ENCODE measurements around the gene KAT6B. TPM values are rescaled to one million over a fixed set of nuclear protein-coding genes. Genes with fewer than 3 reads are reported as not detected.

Gene KAT6B
- total and polyA plus RNA-seq, 8 donors = 3.7 to 109 (median 34.3) TPM

DNA sequence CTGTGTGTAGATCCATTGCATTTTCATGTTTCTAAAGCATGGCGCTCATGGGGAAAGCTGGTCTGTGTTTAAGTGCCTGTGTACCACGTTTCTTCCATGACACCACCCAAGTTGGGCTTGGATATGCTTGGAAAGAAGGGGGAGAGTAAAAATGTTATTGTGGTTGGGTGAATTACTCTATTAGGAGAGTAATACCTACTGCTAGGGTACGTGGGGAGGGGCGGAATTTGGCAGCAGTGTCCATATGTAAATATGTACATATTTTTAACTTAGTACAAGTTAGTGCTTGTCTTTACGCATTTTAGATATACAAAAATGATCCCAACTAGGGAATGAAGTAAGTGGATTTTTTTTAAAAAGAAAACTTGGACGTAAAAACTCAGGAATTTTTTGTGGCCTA lies 242.1 kb downstream of the KAT6B start:
- TF ChIP-seq EP300 (IDR thresholded peaks at IDR 0.05) (no peak), POLR2A (IDR thresholded peaks at IDR 0.05) (no peak), POLR2AphosphoS5 (IDR thresholded peaks at IDR 0.05) (no peak)
- TF ChIP-seq, protein P1, sequence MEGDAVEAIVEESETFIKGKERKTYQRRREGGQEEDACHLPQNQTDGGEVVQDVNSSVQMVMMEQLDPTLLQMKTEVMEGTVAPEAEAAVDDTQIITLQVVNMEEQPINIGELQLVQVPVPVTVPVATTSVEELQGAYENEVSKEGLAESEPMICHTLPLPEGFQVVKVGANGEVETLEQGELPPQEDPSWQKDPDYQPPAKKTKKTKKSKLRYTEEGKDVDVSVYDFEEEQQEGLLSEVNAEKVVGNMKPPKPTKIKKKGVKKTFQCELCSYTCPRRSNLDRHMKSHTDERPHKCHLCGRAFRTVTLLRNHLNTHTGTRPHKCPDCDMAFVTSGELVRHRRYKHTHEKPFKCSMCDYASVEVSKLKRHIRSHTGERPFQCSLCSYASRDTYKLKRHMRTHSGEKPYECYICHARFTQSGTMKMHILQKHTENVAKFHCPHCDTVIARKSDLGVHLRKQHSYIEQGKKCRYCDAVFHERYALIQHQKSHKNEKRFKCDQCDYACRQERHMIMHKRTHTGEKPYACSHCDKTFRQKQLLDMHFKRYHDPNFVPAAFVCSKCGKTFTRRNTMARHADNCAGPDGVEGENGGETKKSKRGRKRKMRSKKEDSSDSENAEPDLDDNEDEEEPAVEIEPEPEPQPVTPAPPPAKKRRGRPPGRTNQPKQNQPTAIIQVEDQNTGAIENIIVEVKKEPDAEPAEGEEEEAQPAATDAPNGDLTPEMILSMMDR (IDR thresholded peaks at IDR 0.05) = no peak
- no peaks in the 10 kb centered on the region for H3K36me3 ChIP-seq
- H3K27ac ChIP-seq = no peak overlapping the region
- H3K4me1 ChIP-seq = peaks cover 0 to 14% (median 5%) of the 10 kb centered on the region in 4 donors
- no peak overlapping the region for H3K4me3 ChIP-seq
- no peaks in the 10 kb centered on the region for H3K9me3 ChIP-seq
- WGBS, 5 donors = 27 to 65% (median 45%) methylated on average over 6 of the region's 6 CpGs
- H3K27me3 ChIP-seq = no peaks in the 10 kb centered on the region
- intact Hi-C loops (cut with DNase I; ENCODE audit: low total_unique reads) = no loop called here
- DNase-seq = peak in 1 of 2 donors; percentile 47

- no peaks in the 10 kb centered on the region for H3K36me3 ChIP-seq
- no peak for DNase-seq
- intact Hi-C loops (cut with DNase I; ENCODE audit: low total_unique reads) = no loop called here
Measured at GRCh38 chr10:75070476-75070875, 244.1 kb downstream of the KAT6B start.

GRCh38 chr10:75070961-75071428 lies 244.6 kb downstream of the KAT6B start:
- TF ChIP-seq, protein P1 (IDR thresholded peaks at IDR 0.05) = no peak
- TF ChIP-seq POLR2A (IDR thresholded peaks at IDR 0.05) (no peak), EP300 (IDR thresholded peaks at IDR 0.05) (no peak), POLR2AphosphoS5 (IDR thresholded peaks at IDR 0.05) (no peak)
- H3K27me3 ChIP-seq = no peaks in the 10 kb centered on the region
- intact Hi-C loops (cut with DNase I; ENCODE audit: low total_unique reads) = no loop called here

More at GRCh38 chr10:75070476-75070875, 244.1 kb downstream of the KAT6B start:
- Histone ChIP-seq H3K27ac (peak overlapping the region in 1 of 5 donors; percentile 18), H3K9me3 (no peaks in the 10 kb centered on the region), H3K4me1 (peaks cover 0 to 10% (median 0%) of the 10 kb centered on the region in 4 donors), H3K27me3 (no peaks in the 10 kb centered on the region), H3K4me3 (no peak overlapping the region)
- WGBS, 5 donors = 73 to 88% (median 83%) methylated on average over 9 to 11 of the region's 11 CpGs
- TF ChIP-seq POLR2AphosphoS5 (IDR thresholded peaks at IDR 0.05) = no peak
- no peak for TF ChIP-seq POLR2A (IDR thresholded peaks at IDR 0.05)
- TF ChIP-seq, protein P1 (IDR thresholded peaks at IDR 0.05) = no peak

DNA sequence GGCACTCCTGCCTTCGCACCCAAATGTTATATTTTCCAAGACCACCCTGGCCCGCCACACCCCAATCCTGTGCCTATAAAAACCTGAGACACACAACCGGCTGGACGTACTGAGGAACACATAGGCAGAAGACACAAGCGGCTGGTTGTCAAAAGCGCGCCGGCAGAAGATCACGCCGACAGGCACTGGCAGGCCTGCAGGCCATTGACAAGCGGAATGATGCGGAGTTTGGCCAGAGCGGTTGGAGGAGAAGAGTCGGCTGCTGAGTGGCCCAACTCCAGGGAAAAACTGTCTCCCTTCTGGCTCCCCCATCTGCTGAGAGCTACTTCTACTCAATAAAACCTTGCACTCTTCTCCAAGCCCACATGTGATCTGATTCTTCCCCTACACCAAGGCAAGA lies 245.4 kb downstream of the KAT6B start:
- Histone ChIP-seq H3K36me3 (no peaks in the 10 kb centered on the region), H3K9me3 (no peaks in the 10 kb centered on the region), H3K4me3 (no peak overlapping the region), H3K27me3 (no peaks in the 10 kb centered on the region), H3K27ac (no peak overlapping the region), H3K4me1 (peaks cover 0 to 10% (median 0%) of the 10 kb centered on the region in 4 donors)
- DNase-seq = peak in 1 of 2 donors; percentile 39
- WGBS, 5 donors = 88 to 99% (median 98%) methylated on average over 13 to 14 of the region's 14 CpGs
- intact Hi-C loops (cut with DNase I; ENCODE audit: low total_unique reads) = no loop called here
- no peak for TF ChIP-seq POLR2A (IDR thresholded peaks at IDR 0.05)
- no peak for TF ChIP-seq EP300 (IDR thresholded peaks at IDR 0.05)
- TF ChIP-seq, protein P1 (IDR thresholded peaks at IDR 0.05) = no peak
- no peak for TF ChIP-seq POLR2AphosphoS5 (IDR thresholded peaks at IDR 0.05)

More at GRCh38 chr10:75070961-75071428, 244.6 kb downstream of the KAT6B start:
- Histone ChIP-seq H3K9me3 (no peaks in the 10 kb centered on the region), H3K4me3 (no peak overlapping the region), H3K27ac (peak overlapping the region in 1 of 5 donors; percentile 18), H3K36me3 (no peaks in the 10 kb centered on the region), H3K4me1 (peaks cover 0 to 10% (median 0%) of the 10 kb centered on the region in 4 donors)
- 57 to 85% (median 67%) methylated on average over 4 to 7 of the region's 7 CpGs for WGBS, 5 donors
- DNase-seq = peak in 1 of 2 donors; percentile 71

Measured in stomach (tissue), 9 donors.